Spinal cord (tissue), 10 donors: ENCODE data around the gene EVI2B. TPM values are rescaled to one million over a fixed set of nuclear protein-coding genes. Genes with fewer than 3 reads are reported as not detected.

Experiments
- DNase-seq, 6 donors: peaks; one replicate each; pipeline versions ENCODE4 v3.0.0 to v3.0.0-alpha.2; 2013 to 2015; ENCODE audit warnings: low spot score in 6 of 6, low read depth in 4 of 6
- H3K27ac ChIP-seq: one replicate; pipeline ENCODE4 v1.5.1; 2013; ENCODE audit warnings: low read depth, low read length, control low read depth
- H3K27me3 ChIP-seq: one replicate; pipeline ENCODE4 v1.6.1; 2013; ENCODE audit warnings: low read length; ENCODE audit not compliant: control insufficient read depth, insufficient read depth
- H3K36me3 ChIP-seq: one replicate; pipeline ENCODE4 v1.6.1; 2013; ENCODE audit warnings: low read length; ENCODE audit not compliant: control insufficient read depth, insufficient read depth
- H3K4me1 ChIP-seq: one replicate; pipeline ENCODE4 v1.6.1; 2013; ENCODE audit warnings: low read length; ENCODE audit not compliant: control insufficient read depth, insufficient read depth
- H3K4me3 ChIP-seq: one replicate; pipeline ENCODE4 v1.5.1; 2013; ENCODE audit warnings: low read depth, low read length, control low read depth
- H3K9me3 ChIP-seq: one replicate; pipeline ENCODE4 v1.6.1; 2013; ENCODE audit warnings: low read length; ENCODE audit not compliant: control insufficient read depth, insufficient read depth
- WGBS: methylation state at CpG from one replicate; pipeline ENCODE4 v1.1.5; 2013; ENCODE audit warnings: missing lambda C conversion rate; ENCODE audit not compliant: insufficient coverage; 5-methylcytosine and 5-hydroxymethylcytosine counted together
- polyA plus RNA-seq, 2 donors: library from polyadenylated mRNA; unstranded; fragments of 120-200 nt; gene quantifications; one replicate each; pipeline ENCODE4 v1.2.1, GENCODE V29; 2013; ENCODE audit not compliant: insufficient read length in 2 of 2
- total RNA-seq, 2 donors: library from RNA; depleted of rRNA in 1 of 2; stranded (reverse); fragments of 120-200 nt in 1 of 2; fragments of >200 nt in 1 of 2; gene quantifications; one replicate each; pipeline versions ENCODE4 v1.2.3 to v1.2.4, GENCODE V29; 2013 to 2014
- donor health status: healthy.

EVI2B gene
- total and polyA plus RNA-seq, 4 donors = 2.0 to 8.1 (median 5.4) TPM

DNA sequence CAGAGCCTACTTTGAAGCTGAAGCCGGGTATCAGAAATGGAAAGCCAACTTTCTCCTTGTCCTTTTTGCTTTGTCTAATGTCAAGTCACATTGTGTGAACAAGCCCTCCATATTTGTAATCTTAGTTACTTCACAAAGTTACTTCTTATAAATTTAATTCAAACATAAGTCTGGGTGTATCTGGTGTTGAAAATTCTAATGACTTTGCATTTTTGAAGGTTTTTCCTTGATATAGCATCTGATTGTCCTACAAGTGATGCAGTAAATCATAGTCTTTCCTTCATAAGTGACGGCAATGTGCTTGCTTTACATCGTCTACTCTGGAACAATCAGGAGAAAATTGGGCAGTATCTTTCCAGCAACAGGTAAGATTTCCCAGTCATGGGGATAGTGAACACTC is 53.7 kb downstream of the EVI2B start:
- no CpG with 5 or more reads among the region's 3 CpGs for WGBS
- no peaks in the 10 kb centered on the region for H3K4me1 ChIP-seq

GRCh38 chr17:31256936-31257335 is 56.9 kb downstream of the EVI2B start:
- WGBS = no CpG with 5 or more reads among the region's 3 CpGs
- Histone ChIP-seq H3K4me1 (no peaks in the 10 kb centered on the region), H3K9me3 (no peaks in the 10 kb centered on the region), H3K4me3 (no peak overlapping the region), H3K27ac (no peak overlapping the region), H3K36me3 (no peaks in the 10 kb centered on the region), H3K27me3 (no peaks in the 10 kb centered on the region)
- DNase-seq = no peak

More for the DNA sequence above, 53.7 kb downstream of the EVI2B start:
- H3K36me3 ChIP-seq = no peaks in the 10 kb centered on the region
- H3K27ac ChIP-seq = no peak overlapping the region
- H3K4me3 ChIP-seq = no peak overlapping the region
- no peaks in the 10 kb centered on the region for H3K9me3 ChIP-seq
- H3K27me3 ChIP-seq = no peaks in the 10 kb centered on the region
- no peak for DNase-seq

DNA sequence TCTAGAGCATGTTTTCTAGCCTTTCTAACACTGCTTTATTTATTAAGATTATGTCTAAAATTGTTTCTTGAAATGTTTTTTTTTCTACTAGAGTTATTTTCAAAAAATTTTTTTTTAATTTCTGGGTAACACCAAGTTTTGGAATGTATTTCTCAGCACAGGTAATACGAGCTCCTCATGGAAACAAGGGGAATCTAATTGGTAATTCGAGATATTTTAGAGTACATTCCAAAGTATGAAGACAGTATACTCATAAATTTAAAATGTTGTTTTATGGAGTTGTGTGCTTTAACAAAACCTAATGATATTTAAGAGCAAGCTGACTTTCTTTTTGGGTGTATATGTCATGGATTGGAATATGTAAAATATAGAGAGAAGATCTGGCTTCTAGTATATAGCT is 59.2 kb downstream of the EVI2B start:
- no peak for DNase-seq
- H3K4me3 ChIP-seq = no peak overlapping the region
- no peaks in the 10 kb centered on the region for H3K36me3 ChIP-seq
- H3K27me3 ChIP-seq = no peaks in the 10 kb centered on the region
- WGBS = no CpG with 5 or more reads among the region's 2 CpGs
- no peaks in the 10 kb centered on the region for H3K9me3 ChIP-seq
- no peak overlapping the region for H3K27ac ChIP-seq
- H3K4me1 ChIP-seq = no peaks in the 10 kb centered on the region

Other genes with a start within 250 kb of the EVI2B start
- 100 to 1,000 TPM in 1 of 2 donors, 10 to 100 TPM in 1; 53.8 to 140 TPM for gene NF1, start 219.1 kb downstream of the EVI2B start, total RNA-seq
- gene NF1, start 219.1 kb downstream of the EVI2B start, polyA plus RNA-seq = 10 to 100 TPM; 41.1 to 56.1 TPM
- 10 to 100 TPM; 29.9 to 62.6 TPM for gene OMG, start 16.8 kb downstream of the EVI2B start, total RNA-seq
- gene OMG, start 16.8 kb downstream of the EVI2B start, polyA plus RNA-seq = 10 to 100 TPM; 74.4 to 89.9 TPM
- gene EVI2A, start 7.6 kb upstream of the EVI2B start, total RNA-seq = 10 to 100 TPM; 20.4 to 58.7 TPM
- gene EVI2A, start 7.6 kb upstream of the EVI2B start, polyA plus RNA-seq = 10 to 100 TPM; 28.0 to 41.1 TPM
- gene RAB11FIP4, start 77.6 kb upstream of the EVI2B start, total RNA-seq = 10 to 100 TPM; 15.3 to 35.1 TPM
- 10 to 100 TPM; 45.1 to 50.5 TPM for gene RAB11FIP4, start 77.6 kb upstream of the EVI2B start, polyA plus RNA-seq